Fibroblast of villous mesenchyme (primary cell): ENCODE data around the gene CHRNE. TPM values are rescaled to one million over a fixed set of nuclear protein-coding genes. Genes with fewer than 3 reads are reported as not detected.

Experiments
- DNase-seq: peaks from one replicate; pipeline ENCODE4 v3.0.0-alpha.2; 2010; ENCODE audit warnings: low read depth
- H3K4me3 ChIP-seq: 2 replicates; pipeline ENCODE4 v1.5.1; 2011; ENCODE audit warnings: low read depth, mild to moderate bottlenecking, low read length
- CTCF ChIP-seq: IDR thresholded peaks from 2 replicates; pipeline ENCODE4 v1.5.1; 2012; ENCODE audit warnings: low read depth, mild to moderate bottlenecking, low read length; ENCODE audit not compliant: insufficient read depth
- total RNA-seq: library from RNA; depleted of rRNA; stranded (reverse); fragments of >200 nt; gene quantifications from 2 replicates; pipeline ENCODE4 v1.2.3, GENCODE V29; 2012

Gene CHRNE
- under 0.01 and 0.32 TPM in 2 replicates for total RNA-seq

GRCh38 chr17:4903051-4903818, at the start of gene CHRNE:
Gene CHRNE, minus strand, starts transcription at chr17:4903098. Its CDS starts 35 bp downstream, at chr17:4903063.
- DNase-seq = peak; percentile 79
- TF ChIP-seq CTCF = peak; percentile 76
- no peak within 1 kb of the TSS for H3K4me3 ChIP-seq

- no peak for TF ChIP-seq CTCF
- no peak overlapping the region for H3K4me3 ChIP-seq
- no peak for DNase-seq
These were observed 48.6 kb upstream of the CHRNE start for GRCh38 chr17:4951486-4951885.

- TF ChIP-seq CTCF = no peak
- peak within 1 kb of the TSS; percentile 56 for H3K4me3 ChIP-seq
These were observed 47.9 kb upstream of the CHRNE start, which contains the start of gene ENO3 for GRCh38 chr17:4950746-4951204. Gene ENO3, plus strand, starts transcription at chr17:4951119. Its CDS starts 711 bp downstream, at chr17:4951830.

GRCh38 chr17:4950075-4950745, 47.3 kb upstream of the CHRNE start:
- no peak for TF ChIP-seq CTCF
- peak overlapping the region; percentile 98 for H3K4me3 ChIP-seq
- DNase-seq = peak; percentile 37

More at GRCh38 chr17:4950746-4951204, 47.9 kb upstream of the CHRNE start, which contains the start of gene ENO3:
- DNase-seq = no peak

GRCh38 chr17:4949321-4950074, 46.6 kb upstream of the CHRNE start:
- H3K4me3 ChIP-seq = peak overlapping the region; percentile 98
- DNase-seq = peak; percentile 88
- no peak for TF ChIP-seq CTCF

GRCh38 chr17:4948931-4949320, 46.0 kb upstream of the CHRNE start:
- peak; percentile 91 for DNase-seq
- H3K4me3 ChIP-seq = peak overlapping the region; percentile 98
- no peak for TF ChIP-seq CTCF
